HepG2 (cell line): ENCODE data around the gene YEATS4. TPM values are rescaled to one million over a fixed set of nuclear protein-coding genes. Genes with fewer than 3 reads are reported as not detected.
A peak's percentile ranks its signal among the peaks of the same experiment; 100 is the strongest.

ENCODE experiments used
- ATF4 ChIP-seq, 2 experiments: fragments of 450-650 bp in 1 of 2; sonication (generic) in 1 of 2; formaldehyde crosslinking; IDR thresholded peaks; 2 replicates each; pipeline versions ENCODE4 v1.5.0 to v1.8.0; 2020 to 2022; ENCODE audit warnings: mild to moderate bottlenecking in 1 of 2, missing genetic modification reagents in 1 of 2
- ATF6 ChIP-seq: sonication (generic); formaldehyde crosslinking; conservative IDR thresholded peaks from 2 replicates; pipeline ENCODE4 v1.4.0; 2020; ENCODE audit warnings: missing genetic modification reagents
- BRF2 ChIP-seq: sonication (generic); formaldehyde crosslinking; IDR thresholded peaks from 2 replicates; pipeline ENCODE4 v1.8.1; 2022; ENCODE audit warnings: mild to moderate bottlenecking, missing genetic modification reagents
- CREB1 ChIP-seq, 2 experiments: fragments of 450-650 bp in 1 of 2; IDR thresholded peaks; 2 replicates each; pipeline ENCODE4 v1.6.1; 2016 to 2017; ENCODE audit warnings: control low read depth in 1 of 2, mild to moderate bottlenecking in 1 of 2, missing compliant biosample characterization in 1 of 2, missing genetic modification characterization in 1 of 2
- GTF3A ChIP-seq: sonication (generic); formaldehyde crosslinking; conservative IDR thresholded peaks from 2 replicates; pipeline ENCODE4 v1.4.0; 2020; ENCODE audit warnings: mild to moderate bottlenecking, missing genetic modification reagents
- KDM5A ChIP-seq: fragments of 200-600 bp; sonication (generic); IDR thresholded peaks from 2 replicates; pipeline ENCODE4 v1.7.0; 2018; ENCODE audit warnings: antibody characterized with exemption, mild to moderate bottlenecking, low read length, borderline replicate concordance
- NFIB ChIP-seq: sonication (generic); formaldehyde crosslinking; IDR thresholded peaks from 2 replicates; pipeline ENCODE4 v1.9.0; 2021; ENCODE audit warnings: missing genetic modification reagents, mild to moderate bottlenecking, borderline replicate concordance
- NFIC ChIP-seq: IDR thresholded peaks from 2 replicates; pipeline ENCODE4 v1.6.1; 2012; ENCODE audit warnings: mild to moderate bottlenecking, low read length, inconsistent platforms
- NFRKB ChIP-seq: fragments of 450-650 bp; IDR thresholded peaks from 2 replicates; pipeline ENCODE4 v1.6.1; 2017
- ONECUT2 ChIP-seq: sonication (generic); formaldehyde crosslinking; IDR thresholded peaks from 2 replicates; pipeline ENCODE4 v1.4.0; 2020; ENCODE audit warnings: missing genetic modification reagents
- RELA ChIP-seq: sonication (generic); formaldehyde crosslinking; IDR thresholded peaks from 2 replicates; pipeline ENCODE4 v1.4.0; 2020; ENCODE audit warnings: missing genetic modification reagents
- RNF219 ChIP-seq: sonication (generic); formaldehyde crosslinking; IDR thresholded peaks from 2 replicates; pipeline ENCODE4 v1.5.0; 2020; ENCODE audit warnings: mild to moderate bottlenecking, missing genetic modification reagents
- SCMH1 ChIP-seq: sonication (generic); formaldehyde crosslinking; IDR thresholded peaks from 2 replicates; pipeline ENCODE4 v1.9.0; 2021; ENCODE audit warnings: missing genetic modification reagents, mild to moderate bottlenecking, borderline replicate concordance
- TEAD2 ChIP-seq: sonication (generic); formaldehyde crosslinking; IDR thresholded peaks from 2 replicates; pipeline ENCODE4 v1.9.0; 2021; ENCODE audit warnings: missing genetic modification reagents
- ZBED4 ChIP-seq: sonication (generic); formaldehyde crosslinking; IDR thresholded peaks from 2 replicates; pipeline ENCODE4 v1.4.0; 2020; ENCODE audit warnings: missing genetic modification reagents, borderline replicate concordance
- ZNF331 ChIP-seq: sonication (generic); formaldehyde crosslinking; IDR thresholded peaks from 2 replicates; pipeline ENCODE4 v1.4.0; 2020; ENCODE audit warnings: missing genetic modification reagents
- ZNF563 ChIP-seq: sonication (generic); formaldehyde crosslinking; IDR thresholded peaks from 2 replicates; pipeline ENCODE4 v1.8.0; 2022; ENCODE audit warnings: mild to moderate bottlenecking, moderate library complexity, missing genetic modification reagents
- polyA plus RNA-seq, 8 experiments: library from polyadenylated mRNA; depleted of rRNA in 3 of 8; stranded (reverse) in 7 of 8; unstranded in 1 of 8; fragments of >200 nt; fragmentation: Illumina TruSeq in 4 of 8; extraction: Trizol in 4 of 8; gene quantifications; 2 replicates each; pipeline versions ENCODE4 v1.2.1 to v1.2.3, GENCODE V29; 2011 to 2016; ENCODE audit warnings: low read depth in 4 of 8, missing spikeins in 1 of 8, mixed read lengths in 1 of 8; ENCODE audit not compliant: insufficient read depth in 1 of 8
- total RNA-seq, 5 experiments: library from RNA; depleted of rRNA; stranded (reverse); fragments of >200 nt; fragmentation: Illumina TruSeq; extraction: Trizol; gene quantifications; 2 replicates each; pipeline ENCODE4 v1.2.3, GENCODE V29; 2016; ENCODE audit warnings: low read depth in 1 of 5

Gene YEATS4
- total and polyA plus RNA-seq, 2 of the 13 experiments (the other 11 are each of a cell fraction or from before 2014, with no cell fraction given), result 16.8 to 45.0 TPM

- TF ChIP-seq ZBED4 (CRISPR knock-in tag) (no peak), ZNF331 (CRISPR knock-in tag) (no peak), ATF6 (CRISPR knock-in tag) (no peak), ATF4 (CRISPR knock-in tag; IDR thresholded peaks at IDR 0.05) (no peak), NFRKB (no peak), BRF2 (no peak), RNF219 (CRISPR knock-in tag) (0 out of 2 replicates have a peak, but pooled peaks have one; percentile 30), RELA (CRISPR knock-in tag) (no peak), CREB1 (IDR thresholded peaks at IDR 0.05) (no peak), CREB1 (CRISPR knock-in tag; IDR thresholded peaks at IDR 0.05) (peak; percentile 34; the same call in 1 of the 2 replicates), NFIC (no peak), ONECUT2 (CRISPR knock-in tag) (no peak), NFIB (CRISPR knock-in tag) (no peak), TEAD2 (CRISPR knock-in tag) (no peak), SCMH1 (no peak), KDM5A (no peak), ZNF563 (CRISPR knock-in tag) (0 out of 2 replicates have a peak, but pooled peaks have one; percentile 13), GTF3A (CRISPR knock-in tag) (no peak)
These were observed 28.8 kb upstream of the YEATS4 start (continued) for GRCh38 chr12:69330475-69331473.
